Right kidney (tissue), 1 donor: ENCODE results near the gene LHCGR.
"Not testable (repeated sequence)": the region's sequence is repeated elsewhere in the genome, so short reads cannot be mapped to it uniquely, and the experiment has no call there.

Source experiments
- DNase-seq: peaks from one replicate; pipeline ENCODE4 v3.0.0-alpha.2; 2016

The LHCGR gene

GRCh38 chr2:48709096-48710034 lies 46.2 kb downstream of the LHCGR start:
- DNase-seq = no peak

DNA sequence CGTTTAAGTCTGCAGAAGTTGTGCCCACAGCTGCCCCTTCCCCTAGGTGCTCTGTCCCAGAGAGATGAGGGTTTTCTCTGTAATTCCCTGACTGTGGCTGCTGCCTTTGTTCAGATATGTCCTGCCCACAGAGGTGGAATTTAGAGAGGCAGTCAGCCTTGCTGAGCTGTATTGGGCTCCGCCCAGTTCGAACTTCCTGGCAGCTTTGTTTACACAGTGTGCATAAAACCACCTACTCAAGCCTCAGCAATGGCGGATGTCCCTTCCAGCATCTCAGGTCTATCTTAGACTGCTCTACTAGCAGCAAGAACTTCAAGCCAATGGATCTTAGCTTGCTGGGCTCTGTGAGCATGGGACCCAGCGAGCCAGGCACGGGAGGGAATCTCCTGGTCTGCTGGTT lies 48.1 kb downstream of the LHCGR start:
- no peak for DNase-seq

DNA sequence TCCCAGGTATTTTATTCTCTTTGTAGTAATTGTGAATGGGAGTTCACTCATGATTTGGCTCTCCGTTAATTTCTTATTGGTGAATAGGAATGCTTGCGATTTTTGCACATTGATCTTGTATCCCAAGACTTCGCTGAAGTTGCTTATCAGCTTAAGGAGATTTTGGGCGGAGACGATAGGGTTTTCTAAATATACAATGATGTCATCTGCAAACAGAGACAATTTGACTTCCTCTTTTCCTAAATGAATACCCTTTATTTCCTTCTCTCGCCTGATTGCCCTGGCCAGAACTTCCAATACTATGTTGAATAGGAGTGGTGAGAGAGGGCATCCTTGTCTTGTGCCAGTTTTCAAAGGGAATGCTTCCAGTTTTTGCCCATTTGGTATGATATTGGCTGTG lies 51.9 kb downstream of the LHCGR start:
- DNase-seq = not testable (repeated sequence)

DNA sequence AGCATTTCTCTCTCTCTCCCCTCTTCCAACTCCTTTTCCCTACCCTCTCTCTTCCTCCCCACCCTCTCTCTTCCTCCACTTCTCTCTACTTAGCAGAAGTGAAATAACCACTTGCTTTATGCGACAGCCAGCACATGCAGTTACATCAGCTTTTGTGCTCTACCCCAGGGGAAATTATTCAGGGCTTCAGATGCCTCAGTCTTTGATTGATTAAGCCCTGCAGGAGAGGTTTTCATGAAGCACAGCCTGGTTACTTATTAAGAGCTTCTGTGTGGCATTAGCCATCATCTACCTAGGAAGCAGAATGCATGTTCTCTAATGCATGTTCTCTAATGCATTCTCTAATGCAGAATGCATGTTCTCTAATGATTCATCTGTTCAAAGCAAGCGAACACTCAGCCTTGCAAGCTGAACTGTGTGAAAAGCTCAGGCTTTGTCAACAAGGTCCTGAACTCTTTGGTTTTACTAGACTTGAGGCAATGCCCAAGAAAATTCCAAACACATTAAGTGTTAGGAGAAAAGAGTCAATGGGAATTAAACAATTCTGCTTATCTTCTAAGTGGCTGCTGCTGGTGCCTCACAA lies 56.1 kb downstream of the LHCGR start:
- DNase-seq = no peak

GRCh38 chr2:48696881-48697280 lies 58.6 kb downstream of the LHCGR start:
- no peak for DNase-seq

DNA sequence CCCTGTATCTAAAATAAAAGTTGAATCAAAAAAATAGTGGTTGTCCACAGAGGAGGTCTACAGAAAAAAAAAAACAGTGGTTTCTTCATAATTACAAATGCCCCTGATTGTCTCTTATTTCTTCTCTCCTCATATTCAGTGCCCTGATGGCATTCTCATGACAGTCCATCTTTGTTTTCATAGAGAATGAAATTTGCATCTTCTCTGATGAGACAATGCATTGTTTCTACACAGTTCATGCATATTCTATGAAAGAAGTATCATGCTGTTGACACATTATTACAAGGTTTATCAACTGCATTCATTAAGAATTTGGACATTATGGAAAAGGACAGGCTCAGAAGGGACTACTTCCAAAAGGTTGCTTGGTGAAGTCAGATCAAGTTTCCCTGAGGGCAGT lies 59.5 kb downstream of the LHCGR start:
- DNase-seq = no peak

- no peak for DNase-seq
Measured at GRCh38 chr2:48694149-48694548, 61.4 kb downstream of the LHCGR start.

GRCh38 chr2:48693645-48694044 lies 61.9 kb downstream of the LHCGR start:
- no peak for DNase-seq

- DNase-seq = no peak
Measured at GRCh38 chr2:48693066-48693465, 62.5 kb downstream of the LHCGR start.

- no peak for DNase-seq
Measured at GRCh38 chr2:48691935-48692691, 63.4 kb downstream of the LHCGR start.

DNA sequence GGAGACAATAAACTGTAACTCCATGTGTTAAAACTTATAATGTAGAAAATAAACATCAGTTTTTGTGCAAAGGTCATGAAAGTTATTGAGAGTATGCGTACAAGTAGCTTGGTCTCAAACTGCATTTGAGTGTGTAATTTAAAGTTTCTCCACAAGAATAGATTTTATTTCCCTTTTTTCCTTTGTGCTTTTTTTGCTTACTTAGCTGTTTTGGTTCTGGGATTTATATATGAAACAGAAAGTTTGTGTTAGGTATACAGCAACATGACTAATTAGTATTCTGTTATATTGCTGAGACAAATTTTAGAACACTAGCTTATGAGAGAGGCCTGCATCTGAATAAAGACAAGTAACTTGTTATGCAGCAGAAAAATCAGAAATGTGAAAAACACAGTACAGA lies 70.4 kb downstream of the LHCGR start:
- no peak for DNase-seq

- no peak for DNase-seq
Measured at GRCh38 chr2:48677450-48677849, 78.1 kb downstream of the LHCGR start.

- DNase-seq = no peak
Measured at GRCh38 chr2:48674933-48675332, 80.6 kb downstream of the LHCGR start.

DNA sequence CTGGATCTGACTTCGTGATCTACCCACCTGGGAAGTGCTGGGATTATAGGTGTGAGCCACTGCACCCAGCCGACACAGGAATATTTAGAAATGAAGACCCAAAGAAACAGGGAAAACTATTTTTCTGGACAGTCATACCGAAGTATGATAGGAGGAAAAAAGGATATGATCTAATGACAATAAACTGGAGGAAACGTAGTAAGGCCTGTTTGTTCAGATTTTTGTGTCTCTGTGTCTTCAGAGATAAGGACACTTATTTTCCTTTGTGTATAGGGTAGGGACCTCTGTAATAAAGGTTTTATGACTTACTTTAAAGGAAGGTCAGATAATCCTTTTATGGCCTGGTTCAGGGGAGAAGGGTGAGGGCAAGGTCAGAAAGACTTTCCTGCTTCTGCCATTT lies 81.9 kb downstream of the LHCGR start:
- no peak for DNase-seq

DNA sequence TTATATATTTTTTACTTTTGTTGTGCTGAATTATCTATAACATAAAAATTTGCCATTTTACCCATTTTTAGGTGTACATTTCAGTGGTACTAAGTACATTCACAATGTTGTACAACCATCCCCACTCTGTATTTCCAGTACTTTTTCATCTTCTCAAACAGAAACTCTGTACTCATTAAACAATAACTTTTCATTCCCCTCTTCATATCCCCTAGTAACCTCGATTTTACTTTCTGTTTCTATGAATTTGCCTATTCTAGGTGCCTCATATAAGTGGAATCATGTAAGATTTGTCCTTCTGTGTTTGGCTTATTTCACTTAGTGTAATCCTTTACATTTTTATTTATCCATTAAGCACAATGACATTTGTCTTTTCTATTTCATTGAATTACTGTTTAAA lies 86.5 kb downstream of the LHCGR start:
- no peak for DNase-seq

- DNase-seq = no peak
Measured at GRCh38 chr2:48651158-48651790, 104.2 kb downstream of the LHCGR start.

GRCh38 chr2:48638261-48638660 lies 117.3 kb downstream of the LHCGR start:
- DNase-seq = no peak
